ENCODE measurements around the gene INO80E.

DNA sequence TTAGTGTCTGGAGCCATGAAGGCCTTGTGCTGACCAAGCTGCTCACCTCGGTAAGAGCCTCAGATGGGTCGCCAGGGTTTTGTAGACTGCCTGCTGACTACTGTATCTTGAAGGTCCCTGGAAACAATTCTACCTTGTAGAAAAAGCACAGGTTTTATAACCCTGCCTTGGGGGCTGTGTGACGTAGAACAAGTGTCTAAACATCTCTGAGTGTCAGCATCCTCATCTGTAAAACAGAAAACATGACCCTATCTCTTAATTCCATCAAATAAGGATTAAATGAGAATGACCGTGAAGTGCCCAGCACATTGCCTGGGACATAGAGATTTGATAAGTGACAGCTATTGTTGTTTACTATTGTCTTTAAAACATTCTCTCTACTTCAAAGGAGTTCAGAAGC lies 27.8 kb upstream of the INO80E start:
- TF ChIP-seq, protein P1, sequence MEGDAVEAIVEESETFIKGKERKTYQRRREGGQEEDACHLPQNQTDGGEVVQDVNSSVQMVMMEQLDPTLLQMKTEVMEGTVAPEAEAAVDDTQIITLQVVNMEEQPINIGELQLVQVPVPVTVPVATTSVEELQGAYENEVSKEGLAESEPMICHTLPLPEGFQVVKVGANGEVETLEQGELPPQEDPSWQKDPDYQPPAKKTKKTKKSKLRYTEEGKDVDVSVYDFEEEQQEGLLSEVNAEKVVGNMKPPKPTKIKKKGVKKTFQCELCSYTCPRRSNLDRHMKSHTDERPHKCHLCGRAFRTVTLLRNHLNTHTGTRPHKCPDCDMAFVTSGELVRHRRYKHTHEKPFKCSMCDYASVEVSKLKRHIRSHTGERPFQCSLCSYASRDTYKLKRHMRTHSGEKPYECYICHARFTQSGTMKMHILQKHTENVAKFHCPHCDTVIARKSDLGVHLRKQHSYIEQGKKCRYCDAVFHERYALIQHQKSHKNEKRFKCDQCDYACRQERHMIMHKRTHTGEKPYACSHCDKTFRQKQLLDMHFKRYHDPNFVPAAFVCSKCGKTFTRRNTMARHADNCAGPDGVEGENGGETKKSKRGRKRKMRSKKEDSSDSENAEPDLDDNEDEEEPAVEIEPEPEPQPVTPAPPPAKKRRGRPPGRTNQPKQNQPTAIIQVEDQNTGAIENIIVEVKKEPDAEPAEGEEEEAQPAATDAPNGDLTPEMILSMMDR (IDR thresholded peaks at IDR 0.05 in 8 of 11, conservative IDR thresholded peaks at IDR 0.05 in 3 of 11): no peak
- no peak for TF ChIP-seq POLR2AphosphoS5 (IDR thresholded peaks at IDR 0.05)
- TF ChIP-seq POLR2A (IDR thresholded peaks at IDR 0.05): no peak
